Stimulated activated CD8-positive, alpha-beta memory T cell treated with anti-CD3 and anti-CD28 coated beads, Interleukin-15, amount 100 ng/mL, for 24 hours (primary cell): Measurements from ENCODE around the gene NSMF.
"Not testable (repeated sequence)": the region's sequence is repeated elsewhere in the genome, so short reads cannot be mapped to it uniquely, and the experiment has no call there.

Experiments
- DNase-seq: peaks from one replicate; pipeline ENCODE4 v3.0.0-alpha.2; 2020; ENCODE audit warnings: low read depth

NSMF gene

DNA sequence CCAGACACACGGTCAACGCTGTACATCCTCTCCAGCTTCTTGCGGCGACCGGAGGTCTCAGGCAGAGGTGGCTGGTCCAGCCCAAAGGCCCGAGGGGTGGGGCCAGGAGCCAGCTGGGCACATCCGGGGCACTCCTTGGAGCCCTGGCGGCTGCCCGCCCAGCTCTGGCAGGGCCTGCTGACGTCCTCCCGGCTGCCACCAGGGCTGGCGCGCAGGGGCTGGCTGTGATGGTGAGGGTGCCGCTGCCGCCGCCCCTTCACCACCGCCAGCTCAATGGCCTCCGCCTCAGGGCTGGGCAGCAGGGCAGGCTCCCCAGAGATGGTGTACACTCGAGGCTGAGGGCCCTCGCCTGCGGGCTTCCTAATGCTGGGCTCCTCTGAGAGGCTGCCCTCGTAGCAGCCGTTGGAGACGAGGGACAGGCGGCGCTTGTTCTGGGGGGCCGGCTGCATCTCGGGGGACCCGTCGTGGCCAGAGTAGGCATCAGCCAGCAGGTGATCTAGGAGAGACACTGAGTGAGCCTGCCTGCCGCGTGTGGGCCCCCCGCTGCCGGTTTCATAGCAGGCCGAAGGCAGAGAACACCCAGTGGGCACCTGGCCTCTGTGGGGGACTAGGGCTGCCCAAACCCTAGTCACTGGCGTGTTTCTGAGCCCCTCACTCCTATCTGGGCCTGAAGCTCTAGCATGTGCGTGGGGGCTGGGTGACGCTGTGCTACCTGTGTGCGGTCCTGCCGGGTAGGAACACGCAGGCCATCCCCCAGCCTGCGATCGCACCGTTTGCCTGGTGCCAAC lies 1.5 kb downstream of the NSMF start:
- DNase-seq = no peak

DNA sequence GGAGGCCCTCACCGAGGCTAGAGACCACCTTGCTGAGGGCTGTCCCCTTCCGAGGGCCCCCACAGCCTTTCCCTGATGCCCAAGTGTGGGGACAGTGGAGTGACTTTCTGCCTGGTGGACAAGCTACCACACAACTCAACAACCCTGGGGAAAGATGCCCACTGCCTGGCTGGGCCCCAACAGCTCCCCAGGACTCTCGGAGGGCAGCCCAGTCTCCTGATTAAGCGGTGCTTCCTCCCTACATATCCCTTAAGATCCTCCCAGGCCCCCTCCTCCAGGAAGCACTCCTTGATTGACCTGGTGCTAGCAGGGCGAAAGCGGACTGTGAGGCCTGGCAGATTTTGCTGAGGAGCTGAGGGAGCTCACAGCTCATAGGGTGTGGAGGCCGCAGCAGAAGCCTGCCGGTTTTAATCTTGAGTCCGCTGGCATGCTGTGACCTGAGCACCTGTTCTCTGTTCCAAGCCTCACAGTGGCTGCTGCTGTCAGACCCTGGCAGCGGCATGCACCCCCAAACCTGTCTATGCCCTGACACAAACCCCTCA lies 2.2 kb downstream of the NSMF start:
- no peak for DNase-seq

DNA sequence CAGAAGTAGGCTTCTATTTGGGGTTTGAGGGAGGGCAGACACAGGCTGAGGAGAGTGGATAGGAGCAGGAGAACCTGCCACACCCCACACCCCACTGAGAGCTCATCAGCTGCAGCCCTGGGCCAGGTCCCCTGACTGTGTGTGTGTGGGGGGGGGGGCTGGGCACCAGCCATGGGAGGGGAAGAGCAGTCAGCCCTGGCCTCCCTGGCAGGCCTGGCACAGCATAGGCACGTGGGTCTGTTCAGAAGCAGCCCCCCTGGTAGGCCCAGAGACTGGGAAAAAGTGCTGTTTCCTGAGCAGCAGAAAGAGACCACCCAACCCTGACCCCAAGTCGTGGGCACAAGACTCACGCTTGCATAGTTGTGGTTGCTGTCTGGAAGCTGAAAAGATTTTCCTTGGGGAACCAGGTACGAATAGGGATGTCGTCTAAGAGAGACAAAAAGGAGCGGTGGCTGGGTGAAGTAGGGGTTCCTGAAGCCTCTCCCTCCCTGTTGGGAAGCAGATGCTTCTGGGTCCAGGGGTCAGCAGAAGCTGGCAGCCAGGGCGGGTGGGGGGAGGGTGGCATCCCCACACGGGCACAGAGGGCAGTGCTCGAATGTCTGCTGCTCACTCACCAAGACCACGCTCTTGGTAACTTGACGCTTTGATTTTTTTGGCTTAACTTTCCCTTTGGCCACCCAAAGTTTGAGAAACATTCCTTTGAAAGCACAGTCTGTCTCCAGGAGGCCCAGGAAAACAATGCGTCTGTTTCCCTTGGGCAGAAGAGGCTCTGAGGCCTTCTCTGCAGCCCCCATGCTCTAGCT lies 2.9 kb downstream of the NSMF start:
- DNase-seq = no peak

DNA sequence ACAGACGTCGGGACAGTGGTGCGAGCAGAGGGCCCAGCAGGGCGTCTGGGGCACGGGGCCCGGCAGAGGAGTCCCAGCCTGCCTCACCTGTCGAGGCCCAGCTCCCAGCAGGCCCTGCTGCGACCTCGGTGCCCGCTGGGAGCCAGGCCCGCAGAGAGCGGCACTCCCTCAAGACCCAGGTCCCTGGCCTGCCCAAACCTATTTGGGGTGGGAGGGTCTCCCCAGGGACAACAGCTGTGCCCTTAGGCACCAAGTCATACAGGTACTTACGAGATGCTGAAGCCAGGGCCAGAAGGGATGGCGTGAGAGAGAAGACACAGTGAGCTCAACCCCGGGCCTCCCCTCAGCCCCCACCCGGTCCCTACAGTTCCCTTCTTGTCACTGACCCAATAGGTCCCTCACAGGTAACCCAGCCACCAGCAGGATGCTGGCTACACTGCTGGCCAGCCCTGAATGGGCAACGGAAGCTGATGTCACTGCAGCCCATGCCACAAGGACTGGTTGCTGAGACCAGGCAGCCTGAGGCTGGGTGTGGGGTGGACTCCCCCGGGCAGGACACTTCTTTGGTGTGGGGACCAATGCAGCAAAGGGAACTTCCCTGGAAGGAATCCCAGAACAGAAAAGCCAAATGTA lies 3.7 kb downstream of the NSMF start:
- no peak for DNase-seq

DNA sequence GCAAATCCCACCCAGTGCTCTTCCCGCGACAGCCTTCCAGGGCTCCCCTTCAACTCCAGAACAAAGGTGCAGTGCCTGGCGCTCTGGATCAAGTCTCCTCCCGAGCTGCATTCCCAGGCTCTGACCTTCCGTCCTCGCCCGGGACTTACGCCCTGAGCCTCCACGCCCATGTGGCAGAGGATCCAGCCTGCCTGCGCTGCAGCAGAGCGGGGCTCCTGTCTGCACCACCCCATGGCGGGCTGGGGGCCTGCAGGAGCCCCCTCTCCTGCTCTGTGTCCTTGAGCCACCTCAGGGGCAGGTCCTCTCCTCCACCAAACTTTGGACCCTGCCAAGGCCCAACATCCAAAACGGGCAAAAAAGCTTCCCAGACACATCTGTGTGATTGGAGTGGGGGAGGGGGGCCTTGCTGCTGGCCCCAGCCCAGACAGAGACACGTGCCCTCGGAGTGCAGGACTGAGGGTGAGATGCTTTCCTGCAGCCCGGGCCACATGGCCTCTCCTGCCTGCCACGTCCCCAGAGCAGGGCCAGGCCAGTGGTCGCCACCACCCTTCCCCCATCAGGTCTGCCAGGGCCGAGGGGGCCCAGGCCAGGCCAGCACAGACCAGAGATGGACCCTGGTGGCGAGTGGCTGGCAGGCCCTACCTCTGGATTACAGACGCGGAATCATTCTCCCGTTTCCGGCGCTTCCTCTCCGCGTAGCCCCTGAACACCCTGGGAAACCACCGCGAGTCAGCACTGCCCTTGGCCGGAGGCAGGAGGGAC lies 4.4 kb downstream of the NSMF start:
- no peak for DNase-seq

DNA sequence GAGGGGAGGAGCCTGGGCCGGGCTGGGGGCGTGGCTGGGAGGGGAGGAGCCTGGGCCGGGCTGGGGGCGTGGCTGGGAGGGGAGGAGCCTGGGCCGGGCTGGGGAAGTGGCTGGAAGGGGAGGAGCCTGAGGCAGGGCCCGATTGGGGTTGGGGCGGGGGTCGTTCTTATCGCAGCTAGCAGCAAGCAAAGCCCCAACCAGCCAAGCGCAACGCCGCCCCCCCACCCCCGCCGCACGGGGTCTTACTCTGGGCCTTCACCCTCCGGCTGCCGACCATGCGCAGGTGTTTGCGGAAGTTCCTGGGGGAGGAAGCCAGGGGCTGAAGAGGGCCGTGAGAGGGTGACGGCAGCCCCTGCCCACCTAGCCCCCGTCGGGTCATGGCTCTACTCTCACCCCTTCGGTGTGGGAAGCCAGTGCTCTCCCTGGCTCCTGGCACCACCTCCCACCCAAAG lies 5.0 kb downstream of the NSMF start:
- no peak for DNase-seq

DNA sequence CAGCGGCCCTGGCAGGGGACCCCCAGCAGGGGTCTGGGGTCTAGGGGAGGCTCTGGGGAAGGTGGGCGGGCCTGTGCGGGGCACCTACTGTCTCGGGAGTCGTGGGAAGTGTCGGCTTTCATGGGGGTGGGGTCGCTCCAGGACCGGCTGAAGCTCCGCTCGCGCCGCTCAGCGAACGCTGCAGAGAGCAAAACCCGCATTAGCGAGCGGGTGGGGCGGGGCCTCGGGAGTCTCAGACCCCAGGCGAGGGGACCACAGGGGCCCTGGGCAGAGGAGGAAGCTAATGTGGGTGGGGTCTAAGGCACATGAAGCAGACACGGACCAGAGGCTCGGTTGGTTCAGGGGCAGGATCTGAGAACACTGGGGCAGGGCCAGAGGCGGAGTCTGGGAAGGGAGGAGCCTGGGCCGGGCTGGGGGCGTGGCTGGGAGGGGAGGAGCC lies 5.5 kb downstream of the NSMF start:
- no peak for DNase-seq

DNA sequence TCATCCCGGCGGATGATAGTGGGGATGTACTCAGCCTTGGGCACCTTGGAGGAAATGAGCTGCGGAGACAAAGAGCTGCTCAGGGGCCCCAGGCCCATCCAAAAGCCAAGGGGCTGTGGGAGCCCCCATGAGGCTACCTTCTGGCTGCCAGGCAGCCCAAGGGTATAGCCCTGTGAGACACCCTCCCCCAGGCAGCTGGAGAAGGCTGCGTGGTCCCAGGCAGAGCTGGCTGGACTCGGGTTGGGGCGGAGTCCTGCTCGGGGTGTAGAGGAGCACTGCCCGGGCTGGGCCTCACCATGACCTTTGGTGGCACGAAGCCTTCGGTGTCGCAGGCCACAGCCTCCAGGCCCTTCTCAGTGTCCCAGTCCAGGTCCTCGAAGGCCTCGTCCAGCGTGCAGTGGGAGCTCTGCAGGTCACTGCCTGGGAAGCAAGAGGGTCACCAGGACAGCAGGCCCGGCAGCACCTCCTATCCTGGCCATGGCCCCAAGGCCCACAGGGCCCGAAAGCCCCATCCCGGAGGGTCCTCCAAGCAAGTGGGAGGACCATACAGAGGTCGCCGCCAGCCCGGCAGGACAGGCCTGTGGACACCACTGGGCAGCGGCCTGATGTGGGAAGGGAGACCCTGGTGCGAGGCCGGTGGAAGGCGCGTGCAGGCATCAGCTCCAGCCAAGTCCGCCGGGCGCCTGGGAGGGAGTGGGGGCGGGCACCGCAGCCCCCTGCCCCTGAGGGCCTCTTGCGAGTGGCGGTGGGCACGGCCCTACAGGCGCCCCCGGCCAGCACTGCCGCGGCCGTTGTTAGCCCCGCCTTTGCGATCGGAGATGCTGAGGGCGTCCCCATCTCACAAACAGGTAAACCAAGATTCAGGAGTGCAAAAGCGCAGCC lies 6.1 kb downstream of the NSMF start:
- DNase-seq = no peak

DNA sequence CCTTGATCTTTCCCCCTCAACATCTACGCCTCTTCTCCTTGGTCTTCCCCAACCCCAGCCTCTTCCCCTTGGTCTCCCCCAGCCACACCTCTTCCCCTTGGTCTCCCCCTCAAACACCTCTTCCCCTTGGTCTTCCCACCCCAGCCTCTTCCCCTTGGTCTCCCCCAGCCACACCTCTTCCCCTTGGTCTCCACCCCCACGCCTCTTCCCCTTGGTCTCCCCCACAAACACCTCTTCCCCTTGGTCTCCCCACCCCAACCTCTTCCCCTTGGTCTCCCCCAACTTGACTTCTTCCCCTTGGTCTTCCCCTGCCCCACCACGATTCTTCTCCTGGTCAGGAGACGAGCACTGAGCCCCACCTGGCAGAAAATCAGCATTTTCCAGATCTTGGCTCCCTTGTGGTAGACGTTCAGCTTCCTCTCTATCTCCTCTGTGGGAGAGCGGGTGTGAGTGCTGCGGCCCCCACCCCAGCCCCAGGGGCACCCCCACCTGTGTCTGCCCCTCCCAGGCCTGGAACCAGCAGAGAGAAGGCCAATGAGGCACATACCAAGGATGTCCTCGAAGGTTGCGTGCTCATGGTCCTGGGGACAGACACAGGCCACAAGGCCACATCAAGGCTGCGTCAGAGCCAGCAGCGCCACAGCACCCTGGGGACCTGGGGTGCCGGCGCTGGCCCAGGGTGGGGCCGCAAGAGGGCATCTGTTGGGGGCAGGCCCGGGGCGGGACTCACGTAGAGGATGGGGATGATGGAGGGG lies 7.0 kb downstream of the NSMF start:
- DNase-seq = no peak

DNA sequence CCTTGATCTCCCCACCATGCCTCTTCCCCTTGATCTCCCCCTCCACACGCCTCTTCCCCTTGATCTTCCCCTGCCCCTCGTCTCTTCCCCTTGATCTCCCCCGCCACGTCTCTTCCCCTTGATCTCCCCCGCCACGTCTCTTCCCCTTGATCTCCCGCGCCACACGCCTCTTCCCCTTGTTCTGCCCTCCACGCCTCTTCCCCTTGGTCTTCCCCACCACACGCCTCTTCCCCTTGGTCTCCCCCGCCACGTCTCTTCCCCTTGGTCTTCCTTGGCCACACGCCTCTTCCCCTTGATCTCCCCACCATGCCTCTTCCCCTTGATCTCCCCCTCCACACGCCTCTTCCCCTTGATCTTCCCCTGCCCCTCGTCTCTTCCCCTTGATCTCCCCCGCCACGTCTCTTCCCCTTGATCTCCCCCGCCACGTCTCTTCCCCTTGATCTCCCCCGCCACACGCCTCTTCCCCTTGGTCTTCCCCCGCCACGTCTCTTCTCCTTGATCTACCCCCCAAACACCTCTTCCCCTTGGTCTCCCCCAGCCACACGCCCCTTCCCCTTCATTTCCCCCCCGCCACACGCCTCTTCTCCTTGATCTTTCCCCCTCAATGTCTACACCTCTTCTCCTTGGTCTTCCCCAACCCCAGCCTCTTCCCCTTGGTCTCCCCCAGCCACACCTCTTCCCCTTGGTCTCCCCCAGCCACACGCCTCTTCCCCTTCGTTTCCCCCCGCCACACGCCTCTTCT lies 7.7 kb downstream of the NSMF start:
- not testable (repeated sequence) for DNase-seq

DNA sequence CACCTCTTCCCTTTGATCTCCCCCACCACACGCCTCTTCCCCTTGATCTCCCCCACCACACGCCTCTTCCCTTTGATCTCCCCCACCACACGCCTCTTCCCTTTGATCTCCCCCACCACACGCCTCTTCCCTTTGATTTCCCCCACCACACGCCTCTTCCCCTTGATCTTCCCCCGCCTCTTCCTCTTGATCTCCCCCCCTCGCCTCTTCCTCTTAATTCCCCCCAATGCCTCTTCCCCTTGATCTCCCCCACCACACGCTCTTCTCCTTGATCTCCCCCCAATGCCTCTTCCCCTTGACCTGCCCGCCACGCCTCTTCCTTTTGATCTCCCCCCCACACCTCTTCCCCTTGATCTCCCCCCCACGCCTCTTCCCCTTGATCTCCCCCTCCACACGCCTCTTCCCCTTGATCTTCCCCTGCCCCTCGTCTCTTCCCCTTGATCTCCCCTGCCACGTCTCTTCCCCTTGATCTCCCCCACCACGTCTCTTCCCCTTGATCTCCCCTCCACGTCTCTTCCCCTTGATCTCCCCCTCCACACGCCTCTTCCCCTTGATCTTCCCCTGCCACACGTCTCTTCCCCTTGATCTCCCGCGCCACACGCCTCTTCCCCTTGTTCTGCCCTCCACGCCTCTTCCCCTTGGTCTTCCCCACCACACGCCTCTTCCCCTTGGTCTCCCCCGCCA lies 8.5 kb downstream of the NSMF start:
- not testable (repeated sequence) for DNase-seq

DNA sequence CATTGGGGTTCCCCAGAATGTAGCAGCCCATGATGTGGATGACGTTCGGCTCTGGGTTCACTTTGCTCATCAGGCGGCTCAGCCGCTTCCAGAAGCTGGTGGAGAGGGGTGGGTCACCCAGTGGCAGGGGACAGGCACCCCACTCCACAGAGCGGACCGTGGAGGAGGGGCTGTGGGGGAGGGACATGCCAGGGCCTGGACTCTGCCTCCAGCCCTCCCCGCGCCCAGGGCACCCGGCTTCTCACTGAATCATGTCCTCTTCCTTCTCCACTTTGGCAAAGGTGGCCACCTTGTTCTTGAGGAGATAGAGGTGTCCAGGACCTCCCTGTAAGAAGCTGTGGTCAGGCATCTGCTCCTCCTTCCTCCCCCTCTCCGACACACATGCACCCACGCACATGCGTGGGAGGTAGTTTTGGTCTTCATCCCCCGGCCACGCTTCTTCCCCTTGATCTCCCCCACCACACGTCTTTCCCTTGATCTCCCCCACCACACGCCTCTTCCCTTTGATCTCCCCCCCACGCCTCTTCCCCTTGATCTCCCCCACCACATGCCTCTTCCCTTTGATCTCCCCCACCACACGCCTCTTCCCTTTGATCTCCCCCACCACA lies 9.1 kb downstream of the NSMF start:
- DNase-seq = no peak

DNA sequence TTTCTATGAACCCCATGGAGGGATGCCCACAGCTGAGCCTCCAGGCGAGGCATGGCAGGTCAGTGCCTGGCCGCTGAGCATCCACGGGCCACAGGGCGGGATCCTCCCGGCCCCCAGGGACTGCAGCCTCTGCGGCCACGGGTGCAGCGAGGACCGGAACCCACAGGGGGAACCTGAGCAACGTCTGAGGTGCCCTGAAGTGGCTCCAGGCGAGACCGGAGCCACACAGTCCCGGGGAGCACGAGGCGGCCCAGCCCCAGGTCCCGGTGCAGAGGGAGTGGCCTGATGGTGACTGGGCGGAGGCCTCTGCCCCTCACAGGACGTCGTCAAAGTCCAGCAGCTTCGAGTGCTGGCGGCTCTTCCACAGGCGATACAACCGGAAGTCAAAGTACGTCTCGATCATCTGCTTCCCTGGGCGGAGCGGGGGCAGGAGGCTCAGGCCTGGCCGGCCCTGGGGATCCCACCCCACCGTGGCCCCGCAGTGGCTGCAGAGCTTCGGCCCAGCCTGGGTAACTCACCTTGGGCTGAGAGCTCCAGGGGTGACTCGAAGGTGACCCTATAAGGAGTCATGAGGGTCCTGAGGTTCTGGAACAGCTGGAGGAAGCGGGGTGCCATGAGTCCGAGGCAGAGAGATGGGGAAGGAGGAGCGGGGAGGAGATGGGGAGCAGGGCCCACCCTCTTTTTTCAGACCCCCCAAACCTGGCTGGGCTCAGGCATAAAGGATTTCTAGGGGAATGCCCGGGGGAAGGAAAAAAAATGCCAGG lies 9.9 kb downstream of the NSMF start:
- no peak for DNase-seq

DNA sequence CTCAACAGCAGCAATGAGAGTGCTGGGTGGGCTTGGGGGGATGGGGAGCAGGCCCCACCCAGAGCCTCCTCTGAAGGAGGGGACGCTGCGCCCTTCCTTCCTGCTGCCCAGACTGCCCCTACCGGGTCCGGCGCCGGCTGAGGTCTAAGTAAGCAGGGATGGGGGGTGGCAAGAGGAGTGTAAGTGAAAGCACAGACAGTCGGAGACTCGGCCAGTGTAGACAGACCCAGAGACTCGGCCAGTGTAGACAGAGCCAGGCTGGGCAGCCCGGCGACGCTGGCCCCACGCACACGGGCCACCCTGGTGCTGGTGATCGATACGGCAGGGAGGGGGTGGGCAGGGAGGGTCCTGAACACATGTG lies 10.6 kb downstream of the NSMF start:
- no peak for DNase-seq

DNA sequence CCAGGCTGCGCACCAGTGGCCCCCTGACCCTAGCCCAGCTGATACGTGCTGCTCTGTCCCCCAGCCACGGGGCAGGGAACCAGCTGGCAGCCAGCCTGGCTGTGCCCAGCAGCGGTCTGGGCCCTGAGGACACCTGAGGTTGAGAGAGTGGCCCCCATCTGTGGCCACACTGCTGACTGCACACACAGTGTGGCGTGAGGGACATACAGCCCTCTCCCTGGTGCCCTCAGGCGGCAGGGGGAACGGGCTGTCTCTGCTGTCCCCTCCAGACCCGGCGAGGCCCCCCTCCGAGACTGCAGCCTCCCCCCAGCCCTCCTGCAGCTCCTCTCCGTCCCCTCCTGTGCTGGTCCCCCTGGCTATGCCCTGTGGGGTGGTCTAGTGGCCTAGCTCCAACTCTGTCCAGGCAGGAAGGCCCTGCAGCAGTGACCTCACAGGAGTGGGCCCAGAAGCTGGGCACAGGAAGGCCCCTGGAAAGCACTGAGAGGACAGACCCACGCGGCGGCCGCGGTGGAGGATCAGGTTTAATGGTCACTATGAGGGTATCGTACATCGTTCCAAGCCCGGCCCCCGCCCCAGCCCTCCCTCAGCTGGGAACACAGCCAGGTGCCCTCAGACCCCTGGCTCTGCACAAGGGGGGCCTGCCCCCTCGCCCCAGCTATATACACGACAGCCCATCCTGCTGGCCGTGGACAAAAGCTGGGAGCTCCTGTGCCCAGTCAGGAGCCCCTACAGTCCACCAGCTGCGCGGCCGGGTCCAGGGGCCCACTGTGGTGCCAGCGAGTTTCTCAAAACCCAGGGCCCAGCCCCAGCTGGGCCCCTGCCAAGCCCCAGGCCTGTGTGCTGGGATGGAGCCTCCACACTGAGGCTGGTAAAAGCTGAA lies 11.2 kb downstream of the NSMF start:
- no peak for DNase-seq

DNA sequence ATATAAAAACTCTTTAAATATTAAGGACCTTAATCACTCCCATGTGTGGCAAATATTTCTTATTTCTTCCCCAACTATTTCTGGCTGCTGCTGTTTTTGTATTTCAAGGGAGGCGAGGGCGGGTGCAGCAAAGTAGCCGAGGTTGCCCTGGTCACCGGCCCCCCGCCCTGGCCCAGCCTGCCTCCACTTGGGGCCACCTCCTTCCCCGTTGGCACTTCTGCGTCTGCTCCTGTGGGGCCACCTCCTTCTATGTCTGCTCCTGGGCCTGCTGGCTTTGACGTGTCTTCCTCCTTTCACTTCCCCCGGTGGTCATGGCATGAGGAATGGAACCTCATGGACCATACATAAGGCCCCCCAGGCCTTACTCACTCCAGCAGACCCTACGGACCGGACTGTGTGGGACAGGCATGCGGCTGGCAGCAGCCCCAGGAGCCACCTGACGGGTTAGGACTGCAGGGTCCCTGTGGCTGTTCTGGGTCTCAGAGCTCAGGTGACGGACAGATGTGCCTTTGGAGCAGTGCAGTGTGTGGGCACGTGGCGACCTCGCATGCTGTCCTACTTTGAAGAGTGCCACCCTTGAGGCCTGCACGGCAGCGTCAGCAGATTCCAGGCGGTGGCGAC lies 12.2 kb downstream of the NSMF start:
- no peak for DNase-seq
